Trophoblast cell (in vitro differentiated cells and primary cell): Measurements from ENCODE around the gene ZNF536.

ENCODE experiments used
- DNase-seq, 2 donors: peaks; one replicate each; pipeline ENCODE4 v3.0.0-alpha.2; 2016
- H2AFZ ChIP-seq: 2 replicates; pipeline ENCODE4 v1.6.1; 2013; ENCODE audit warnings: low read length, moderate library complexity, mild to moderate bottlenecking; ENCODE audit not compliant: insufficient read depth, poor library complexity
- H2AK5ac ChIP-seq: 2 replicates; pipeline ENCODE4 v1.6.1; 2013; ENCODE audit warnings: mild to moderate bottlenecking, low read length
- H2BK120ac ChIP-seq: 2 replicates; pipeline ENCODE4 v1.6.1; 2013; ENCODE audit warnings: low read length, mild to moderate bottlenecking, moderate library complexity; ENCODE audit not compliant: insufficient read depth, poor library complexity
- H2BK12ac ChIP-seq: 2 replicates; pipeline ENCODE4 v1.6.1; 2013; ENCODE audit warnings: mild to moderate bottlenecking, low read length, moderate library complexity
- H2BK5ac ChIP-seq: 2 replicates; pipeline ENCODE4 v1.6.1; 2013; ENCODE audit warnings: low read length, low read depth, moderate library complexity, mild to moderate bottlenecking; ENCODE audit not compliant: poor library complexity
- H3K14ac ChIP-seq: 2 replicates; pipeline ENCODE4 v1.6.1; 2013; ENCODE audit warnings: mild to moderate bottlenecking, low read length
- H3K18ac ChIP-seq: 2 replicates; pipeline ENCODE4 v1.6.1; 2013; ENCODE audit warnings: mild to moderate bottlenecking, low read length
- H3K23ac ChIP-seq: 2 replicates; pipeline ENCODE4 v1.6.1; 2013; ENCODE audit warnings: low read length
- H3K27ac ChIP-seq: 2 replicates; pipeline ENCODE4 v1.5.1; 2013; ENCODE audit warnings: low read depth, mild to moderate bottlenecking, inconsistent platforms, low read length, moderate library complexity
- H3K27me3 ChIP-seq: 2 replicates; pipeline ENCODE4 v1.6.1; 2013; ENCODE audit warnings: inconsistent platforms, mild to moderate bottlenecking, low read length, moderate library complexity; ENCODE audit not compliant: insufficient read depth
- H3K36me3 ChIP-seq, 2 experiments: 1 replicate in 1 of 2; 2 replicates in 1 of 2; pipeline ENCODE4 v1.6.1; 2013; ENCODE audit warnings: low read length in 2 of 2, mild to moderate bottlenecking in 2 of 2, moderate library complexity in 1 of 2; ENCODE audit not compliant: insufficient read depth in 2 of 2, control insufficient read depth in 1 of 2
- H3K4ac ChIP-seq: 2 replicates; pipeline ENCODE4 v1.6.1; 2013; ENCODE audit warnings: low read depth, mild to moderate bottlenecking, low read length, moderate library complexity
- H3K4me1 ChIP-seq, 2 experiments: 1 replicate in 1 of 2; 2 replicates in 1 of 2; pipeline ENCODE4 v1.6.1; 2013; ENCODE audit warnings: low read length in 2 of 2, mild to moderate bottlenecking in 2 of 2, moderate library complexity in 1 of 2; ENCODE audit not compliant: insufficient read depth in 2 of 2, control insufficient read depth in 1 of 2
- H3K4me2 ChIP-seq: 2 replicates; pipeline ENCODE4 v1.6.1; 2013; ENCODE audit warnings: inconsistent platforms, mild to moderate bottlenecking, low read length, moderate library complexity
- H3K4me3 ChIP-seq: 2 replicates; pipeline ENCODE4 v1.5.1; 2013; ENCODE audit warnings: mild to moderate bottlenecking, low read depth, low read length, inconsistent platforms
- H3K79me1 ChIP-seq: one replicate; pipeline ENCODE4 v1.6.1; 2013; ENCODE audit warnings: low read length
- H3K79me2 ChIP-seq: 2 replicates; pipeline ENCODE4 v1.6.1; 2013; ENCODE audit warnings: low read length, mild to moderate bottlenecking; ENCODE audit not compliant: control insufficient read depth, insufficient read depth, poor library complexity
- H3K9ac ChIP-seq: 2 replicates; pipeline ENCODE4 v1.6.1; 2013; ENCODE audit warnings: mild to moderate bottlenecking, low read length
- H3K9me3 ChIP-seq: 2 replicates; pipeline ENCODE4 v1.6.1; 2013; ENCODE audit warnings: low read depth, mild to moderate bottlenecking, control low read depth, inconsistent platforms, low read length; ENCODE audit not compliant: insufficient read depth
- H4K12ac ChIP-seq: 2 replicates; pipeline ENCODE4 v1.6.1; 2013; ENCODE audit warnings: low read depth, mild to moderate bottlenecking, low read length, moderate library complexity
- H4K8ac ChIP-seq: 2 replicates; pipeline ENCODE4 v1.6.1; 2013; ENCODE audit warnings: low read depth, mild to moderate bottlenecking, low read length, moderate library complexity
- H4K91ac ChIP-seq: one replicate; pipeline ENCODE4 v1.6.1; 2013; ENCODE audit warnings: low read depth, mild to moderate bottlenecking, low read length, moderate library complexity
- WGBS: extraction: QIAGEN DNeasy Blood & Tissue Kit; methylation state at CpG from one replicate; pipeline ENCODE4 v1.1.7; 2013; ENCODE audit warnings: missing lambda C conversion rate; ENCODE audit not compliant: insufficient read length, insufficient coverage; ENCODE audit errors: extremely low coverage; 5-methylcytosine and 5-hydroxymethylcytosine counted together

ZNF536 gene

DNA sequence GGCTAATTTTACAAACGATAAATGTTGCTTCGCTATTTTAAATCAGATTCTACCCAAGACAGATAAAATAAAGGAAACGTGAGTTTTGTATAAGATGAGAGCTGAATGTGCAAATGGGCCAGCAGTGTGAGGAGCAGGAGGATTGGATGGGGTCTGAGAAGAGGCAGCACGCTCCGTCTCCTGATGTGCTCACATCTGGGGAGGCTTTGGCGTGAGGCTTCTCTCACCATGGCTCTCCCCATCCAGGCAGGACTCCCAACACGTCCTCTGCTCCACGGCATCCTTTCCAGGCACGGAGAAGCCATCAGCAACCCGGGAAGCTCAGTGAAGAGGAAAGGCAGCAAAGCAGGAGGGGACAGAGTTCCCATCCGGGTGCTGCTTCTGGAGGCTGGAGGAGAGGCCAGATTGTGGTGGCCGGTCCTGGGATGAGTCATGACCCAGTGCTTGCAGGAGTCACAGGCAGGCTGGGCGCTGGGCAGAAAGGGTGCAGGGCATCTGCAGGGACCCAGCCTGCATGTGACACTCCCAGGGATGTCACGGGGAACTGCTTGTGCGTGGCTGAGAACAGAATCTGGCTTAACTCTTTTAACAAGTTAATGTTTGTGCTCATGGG is 47.5 kb downstream of the ZNF536 start:
- no peak for DNase-seq
- Histone ChIP-seq H2AK5ac (no peak overlapping the region), H3K27ac (no peak overlapping the region), H3K36me3 (no peaks in the 10 kb centered on the region), H3K9me3 (no peaks in the 10 kb centered on the region), H3K23ac (no peak overlapping the region), H3K27me3 (no peaks in the 10 kb centered on the region), H2BK12ac (no peak overlapping the region), H2BK120ac (no peak overlapping the region), H3K9ac (no peak overlapping the region), H3K79me2 (no peaks in the 10 kb centered on the region), H3K14ac (no peak overlapping the region), H4K91ac (no peak overlapping the region), H2AFZ (no peak overlapping the region), H3K18ac (no peak overlapping the region), H2BK5ac (no peak overlapping the region), H4K12ac (no peak overlapping the region), H3K4me3 (no peak overlapping the region), H3K79me1 (no peaks in the 10 kb centered on the region), H3K4me1 (no peaks in the 10 kb centered on the region), H3K4ac (no peak overlapping the region), H4K8ac (no peak overlapping the region), H3K4me2 (no peak overlapping the region)
- WGBS, result no CpG with 5 or more reads among the region's 15 CpGs

DNA sequence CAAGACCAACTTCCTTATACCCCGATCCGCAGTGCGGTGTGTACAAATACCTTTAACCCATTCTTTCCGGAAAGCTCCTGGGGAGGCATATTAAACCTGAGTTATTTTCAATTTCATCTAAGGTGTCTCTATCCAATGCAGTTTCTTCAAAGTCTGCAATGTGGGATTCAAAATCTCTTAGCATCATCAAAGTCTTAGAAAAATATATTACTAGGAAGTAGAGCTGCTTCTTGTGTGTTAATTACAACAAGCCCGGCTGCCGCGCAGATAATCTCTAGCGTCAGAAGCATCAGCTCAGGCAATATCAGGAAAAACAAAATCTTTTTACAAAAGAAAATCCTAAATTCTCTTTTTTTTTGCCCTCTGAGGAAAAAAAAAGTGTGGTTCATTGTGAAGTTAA is 48.1 kb downstream of the ZNF536 start:
- Histone ChIP-seq H2BK12ac (no peak overlapping the region), H3K18ac (no peak overlapping the region), H4K12ac (no peak overlapping the region), H2AK5ac (no peak overlapping the region), H3K36me3 (no peaks in the 10 kb centered on the region), H2BK120ac (no peak overlapping the region), H3K27me3 (no peaks in the 10 kb centered on the region), H3K23ac (no peak overlapping the region), H4K8ac (no peak overlapping the region), H3K27ac (no peak overlapping the region), H2BK5ac (no peak overlapping the region), H2AFZ (no peak overlapping the region), H3K4ac (no peak overlapping the region), H3K4me1 (no peaks in the 10 kb centered on the region), H3K4me2 (no peak overlapping the region), H4K91ac (no peak overlapping the region), H3K9ac (no peak overlapping the region), H3K14ac (no peak overlapping the region), H3K79me1 (no peaks in the 10 kb centered on the region), H3K4me3 (no peak overlapping the region), H3K9me3 (no peaks in the 10 kb centered on the region), H3K79me2 (no peaks in the 10 kb centered on the region)
- no peak for DNase-seq
- WGBS, result no CpG with 5 or more reads among the region's 8 CpGs

DNA sequence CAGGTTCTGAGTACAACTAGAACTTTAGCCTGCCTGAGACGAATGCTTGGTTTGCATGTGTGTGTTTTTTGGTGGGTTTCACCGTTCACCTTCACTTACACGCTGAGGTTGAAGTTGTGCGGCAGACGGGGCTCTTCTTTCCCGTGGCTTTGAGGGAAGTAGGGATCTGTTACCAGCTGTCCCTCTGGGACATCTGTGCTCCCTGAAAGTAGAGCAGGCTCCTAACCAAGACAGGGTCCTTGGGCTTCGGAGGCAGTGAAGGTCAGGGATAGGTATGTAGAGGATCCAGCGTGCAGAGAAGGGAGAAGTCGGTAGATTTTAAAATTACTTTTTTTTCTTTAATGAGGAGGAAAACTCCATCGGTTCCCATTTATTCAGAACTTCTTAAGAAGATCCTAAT is 48.7 kb downstream of the ZNF536 start:
- Histone ChIP-seq H3K9ac (no peak overlapping the region), H3K4me3 (no peak overlapping the region), H2BK120ac (no peak overlapping the region), H2BK5ac (no peak overlapping the region), H3K79me1 (no peaks in the 10 kb centered on the region), H2AFZ (no peak overlapping the region), H3K27ac (no peak overlapping the region), H3K4me2 (no peak overlapping the region), H3K36me3 (no peaks in the 10 kb centered on the region), H3K4ac (no peak overlapping the region), H3K9me3 (no peaks in the 10 kb centered on the region), H2AK5ac (no peak overlapping the region), H3K23ac (peak overlapping the region; percentile 22), H3K18ac (no peak overlapping the region), H3K14ac (no peak overlapping the region), H3K4me1 (no peaks in the 10 kb centered on the region), H3K27me3 (no peaks in the 10 kb centered on the region), H4K12ac (no peak overlapping the region), H3K79me2 (no peaks in the 10 kb centered on the region), H4K91ac (no peak overlapping the region), H4K8ac (no peak overlapping the region), H2BK12ac (no peak overlapping the region)
- no CpG with 5 or more reads among the region's 10 CpGs for WGBS
- DNase-seq, result no peak

DNA sequence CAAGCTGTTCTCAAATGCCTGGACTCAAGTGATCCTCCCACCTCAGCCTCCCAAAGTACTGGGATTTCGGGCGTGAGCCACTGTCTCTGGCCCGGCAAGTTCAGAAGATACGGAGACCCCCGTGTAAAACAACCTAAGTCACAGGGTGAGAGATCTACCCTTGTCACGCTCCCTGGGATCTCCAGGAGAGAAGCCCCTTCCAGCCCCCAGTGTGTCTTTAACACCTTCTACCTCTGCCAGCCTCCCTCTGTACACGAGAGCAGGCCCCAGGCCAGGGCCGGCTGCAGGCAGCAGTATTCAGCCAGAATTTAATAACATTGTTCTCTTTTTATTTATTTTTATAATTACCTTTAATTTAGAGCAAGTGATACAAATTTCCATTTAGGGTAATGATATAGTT is 49.4 kb downstream of the ZNF536 start:
- DNase-seq, result no peak
- Histone ChIP-seq H3K36me3 (no peaks in the 10 kb centered on the region), H2BK12ac (no peak overlapping the region), H3K4me1 (no peaks in the 10 kb centered on the region), H3K4me2 (no peak overlapping the region), H3K18ac (no peak overlapping the region), H2BK5ac (no peak overlapping the region), H3K27me3 (no peaks in the 10 kb centered on the region), H3K79me2 (no peaks in the 10 kb centered on the region), H3K27ac (no peak overlapping the region), H3K79me1 (no peaks in the 10 kb centered on the region), H2BK120ac (no peak overlapping the region), H2AFZ (no peak overlapping the region), H3K9me3 (no peaks in the 10 kb centered on the region), H4K91ac (no peak overlapping the region), H3K23ac (no peak overlapping the region), H4K8ac (no peak overlapping the region), H3K4ac (no peak overlapping the region), H2AK5ac (no peak overlapping the region), H4K12ac (no peak overlapping the region), H3K14ac (no peak overlapping the region), H3K4me3 (no peak overlapping the region), H3K9ac (no peak overlapping the region)
- WGBS, result no CpG with 5 or more reads among the region's 8 CpGs
